ENCODE measurements around the gene GRIFIN.

Gene GRIFIN

GRCh38 chr7:2497500-2498336 is 21.5 kb upstream of the GRIFIN start:
- DNase-seq: no peak

GRCh38 chr7:2497065-2497464 is 20.9 kb upstream of the GRIFIN start:
- no peak for DNase-seq

GRCh38 chr7:2496375-2496774 is 20.2 kb upstream of the GRIFIN start:
- DNase-seq: no peak

GRCh38 chr7:2495418-2496299 is 19.5 kb upstream of the GRIFIN start:
- no peak for DNase-seq

GRCh38 chr7:2494191-2495130 is 18.3 kb upstream of the GRIFIN start:
- DNase-seq: no peak

- DNase-seq: no peak
Observed at GRCh38 chr7:2493205-2494164, 17.3 kb upstream of the GRIFIN start.

GRCh38 chr7:2492038-2492437 is 15.8 kb upstream of the GRIFIN start:
- no peak for DNase-seq

GRCh38 chr7:2490181-2490651 is 14.0 kb upstream of the GRIFIN start:
- no peak for DNase-seq

GRCh38 chr7:2488681-2489080 is 12.5 kb upstream of the GRIFIN start:
- no peak for DNase-seq

- no peak for DNase-seq
Observed at GRCh38 chr7:2488272-2488645, 12.1 kb upstream of the GRIFIN start.

GRCh38 chr7:2487586-2488271 is 11.5 kb upstream of the GRIFIN start:
- DNase-seq: no peak

- no peak for DNase-seq
Observed at GRCh38 chr7:2484868-2485267, 8.7 kb upstream of the GRIFIN start.

- no peak for DNase-seq
Observed at GRCh38 chr7:2483494-2483893, 7.3 kb upstream of the GRIFIN start.

GRCh38 chr7:2482725-2483451 is 6.7 kb upstream of the GRIFIN start:
- DNase-seq: no peak

- DNase-seq: no peak
Observed at GRCh38 chr7:2481195-2481594, 5.0 kb upstream of the GRIFIN start.

GRCh38 chr7:2480070-2480408 is 3.8 kb upstream of the GRIFIN start:
- DNase-seq: no peak

GRCh38 chr7:2479276-2480069 is 3.3 kb upstream of the GRIFIN start:
- DNase-seq: no peak

- no peak for DNase-seq
Observed at GRCh38 chr7:2478800-2479199, 2.6 kb upstream of the GRIFIN start.

- DNase-seq: peak; percentile 2
Observed at GRCh38 chr7:2478399-2478785, 2.2 kb upstream of the GRIFIN start.

Measured in OCI-M1 (cell line).